GM19463 (cell line): ENCODE results near the gene PRDM11.

Source experiments
- ATAC-seq: cut with Tn5 transposase; IDR thresholded peaks from one replicate; pipeline ENCODE4 v1.9.1; 2021; ENCODE audit warnings: mild to moderate bottlenecking, moderate library complexity; ENCODE audit not compliant: unreplicated experiment

Gene PRDM11

GRCh38 chr11:45258982-45259530 lies 112.6 kb downstream of the PRDM11 start:
- ATAC-seq = no peak

- no peak for ATAC-seq
Observed at GRCh38 chr11:45259592-45259991, 113.2 kb downstream of the PRDM11 start.

GRCh38 chr11:45260071-45260470 lies 113.6 kb downstream of the PRDM11 start:
- no peak for ATAC-seq

GRCh38 chr11:45262900-45263299 lies 116.5 kb downstream of the PRDM11 start:
- no peak for ATAC-seq

- no peak for ATAC-seq
Observed at GRCh38 chr11:45263773-45264172, 117.3 kb downstream of the PRDM11 start.

GRCh38 chr11:45264839-45265515 lies 118.5 kb downstream of the PRDM11 start:
- no peak for ATAC-seq

GRCh38 chr11:45265969-45266675 lies 119.7 kb downstream of the PRDM11 start:
- no peak for ATAC-seq

GRCh38 chr11:45266676-45267020 lies 120.2 kb downstream of the PRDM11 start:
- no peak for ATAC-seq

GRCh38 chr11:45267052-45267451 lies 120.6 kb downstream of the PRDM11 start:
- ATAC-seq = no peak

- no peak for ATAC-seq
Observed at GRCh38 chr11:45267652-45268299, 121.3 kb downstream of the PRDM11 start.

- ATAC-seq = no peak
Observed at GRCh38 chr11:45269678-45270077, 123.2 kb downstream of the PRDM11 start.

GRCh38 chr11:45270946-45271716 lies 124.7 kb downstream of the PRDM11 start:
- no peak for ATAC-seq

GRCh38 chr11:45272701-45273100 lies 126.3 kb downstream of the PRDM11 start:
- peak; percentile 53 for ATAC-seq

GRCh38 chr11:45273509-45273908 lies 127.1 kb downstream of the PRDM11 start:
- ATAC-seq = no peak

GRCh38 chr11:45274206-45274605 lies 127.8 kb downstream of the PRDM11 start:
- no peak for ATAC-seq

- ATAC-seq = no peak
Observed at GRCh38 chr11:45275828-45276227, 129.4 kb downstream of the PRDM11 start.

- ATAC-seq = no peak
Observed at GRCh38 chr11:45278714-45279113, 132.3 kb downstream of the PRDM11 start.

- no peak for ATAC-seq
Observed at GRCh38 chr11:45279645-45280044, 133.2 kb downstream of the PRDM11 start.

- ATAC-seq = no peak
Observed at GRCh38 chr11:45280449-45280848, 134.0 kb downstream of the PRDM11 start.

GRCh38 chr11:45282081-45282480 lies 135.6 kb downstream of the PRDM11 start:
- no peak for ATAC-seq
